Activated naive CD4-positive, alpha-beta T cell treated with anti-CD3 and anti-CD28 coated beads, Interleukin-2, amount 50 U/mL, for 72 hours (primary cell): ENCODE measurements around the gene TP53AIP1. TPM values are rescaled to one million over a fixed set of nuclear protein-coding genes. Genes with fewer than 3 reads are reported as not detected.

Experiments
- ATAC-seq, 2 donors: fragments of 150-1000 bp; cut with Tn5 transposase; 2 replicates each; pipeline ENCODE4 v1.10.0; 2021; ENCODE audit warnings: mild to moderate bottlenecking in 2 of 2, moderate library complexity in 2 of 2
- DNase-seq, 2 donors: peaks; one replicate each; pipeline ENCODE4 v3.0.0; 2021 to 2022; ENCODE audit warnings: low spot score in 2 of 2
- H3K27ac Mint-ChIP-seq, 2 donors: one replicate each; pipeline ENCODE4 v1.8.0; 2022; ENCODE audit warnings: mild to moderate bottlenecking in 2 of 2, mixed read lengths in 2 of 2
- H3K36me3 Mint-ChIP-seq, 2 donors: one replicate each; pipeline ENCODE4 v1.8.0; 2022; ENCODE audit warnings: mixed read lengths in 2 of 2
- H3K9me3 Mint-ChIP-seq, 2 donors: one replicate each; pipeline ENCODE4 v1.8.0; 2022; ENCODE audit warnings: mixed read lengths in 2 of 2
- total RNA-seq, 2 donors: library from RNA; stranded (reverse); gene quantifications; one replicate each; pipeline ENCODE4 v1.2.3, GENCODE V29; 2022

TP53AIP1 gene
- total RNA-seq, 2 donors from 2014 or later = not detected

DNA sequence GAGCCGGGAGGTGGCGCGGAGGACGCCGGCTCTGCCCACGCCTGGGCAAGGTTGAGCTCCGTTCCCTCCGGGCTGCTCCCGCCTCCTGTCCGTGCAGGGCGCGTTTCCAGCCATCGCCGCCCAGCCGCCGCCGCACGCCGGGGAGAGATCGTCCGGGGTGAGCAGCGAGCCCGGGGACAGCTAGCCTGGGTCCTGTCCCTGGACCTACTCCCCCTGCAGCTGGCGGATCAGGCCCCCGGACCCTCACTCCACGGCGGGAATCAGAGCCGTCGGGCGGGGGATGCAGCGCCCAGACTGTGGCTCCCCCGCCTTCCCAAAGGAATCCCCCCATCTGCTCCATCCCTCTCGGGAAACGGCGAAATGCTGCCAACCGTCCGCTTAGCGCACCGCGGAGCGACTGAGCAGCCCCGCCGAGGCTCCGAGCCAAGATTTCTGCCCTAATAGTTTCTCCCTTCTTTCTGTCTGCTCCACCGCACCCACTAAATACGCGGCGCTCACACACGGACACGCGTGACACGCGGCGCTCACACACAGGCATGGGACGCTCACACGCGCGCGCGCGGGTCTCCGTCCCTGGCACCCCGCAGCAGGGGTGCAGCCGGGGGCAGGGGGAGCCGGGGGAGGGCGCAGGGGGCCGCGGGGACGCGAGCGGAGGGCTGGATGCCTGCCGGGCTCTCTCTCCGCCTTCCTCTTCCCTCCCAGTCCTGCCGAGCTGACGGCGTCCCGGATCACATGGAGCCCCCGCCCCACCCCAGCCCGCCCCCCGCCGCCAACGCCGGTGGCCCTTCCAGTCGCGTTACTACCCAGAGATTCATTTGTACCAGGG lies 51.9 kb downstream of the TP53AIP1 start, which contains the start of gene KCNJ5:
Gene KCNJ5, plus strand, starts transcription at position 814 of the 826 bp plus-strand sequence. CDS start 19,918 bp downstream, outside the sequence.
- no peak within 1 kb of the TSS for H3K27ac Mint-ChIP-seq
- DNase-seq = peak in 1 of 2 donors; percentile 40
- no peaks in the 10 kb centered on the region for H3K36me3 Mint-ChIP-seq
- ATAC-seq = peak; percentile 46 to 55
- no peaks in the 10 kb centered on the region for H3K9me3 Mint-ChIP-seq

DNA sequence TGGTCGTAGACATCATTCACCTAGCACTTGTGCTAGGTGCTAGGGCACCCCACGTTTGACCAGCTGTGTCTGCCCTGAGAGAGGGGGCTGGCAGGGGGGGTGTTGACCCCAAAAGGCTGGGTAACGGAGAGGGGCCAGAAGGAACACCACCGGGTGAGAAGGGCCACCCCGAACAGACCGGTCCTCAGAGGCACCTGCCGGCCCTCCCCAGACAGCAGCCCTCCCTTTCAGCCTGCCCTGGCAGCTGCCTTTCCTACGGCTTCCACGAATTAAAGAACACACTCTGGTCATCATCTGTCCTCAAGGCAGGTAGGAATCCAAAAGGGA lies 52.5 kb downstream of the TP53AIP1 start:
- peak in 1 of 2 donors; percentile 25 for DNase-seq
- Mint-ChIP-seq H3K36me3 (no peaks in the 10 kb centered on the region), H3K27ac (no peak overlapping the region), H3K9me3 (no peaks in the 10 kb centered on the region)
- ATAC-seq = no peak

DNA sequence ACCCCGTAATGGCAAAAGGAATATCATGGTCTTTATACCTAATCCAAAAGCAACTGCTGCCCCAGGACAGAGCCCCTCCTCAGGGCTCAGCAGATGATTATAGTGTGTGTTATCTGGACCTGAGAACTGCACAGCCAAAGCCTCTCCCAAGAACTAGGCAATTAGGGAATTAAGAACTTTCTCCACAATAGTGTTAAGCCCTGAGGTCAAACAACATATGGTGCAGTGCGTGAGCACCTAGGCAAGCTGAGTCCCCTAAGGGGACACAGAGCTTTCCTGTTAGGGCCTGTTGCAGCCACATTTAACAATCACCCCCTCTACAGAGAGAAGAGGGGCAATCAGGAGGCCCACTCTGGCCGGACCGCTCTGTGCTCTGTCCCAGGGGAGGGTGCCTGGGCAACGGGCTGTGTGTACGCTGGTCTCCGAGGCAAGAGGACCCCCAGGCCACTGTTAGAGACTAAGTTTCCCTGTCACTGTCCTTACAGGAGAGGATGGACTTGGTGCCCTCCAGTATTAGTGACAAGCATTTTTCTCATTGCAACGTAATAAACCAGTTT lies 52.9 kb downstream of the TP53AIP1 start:
- H3K9me3 Mint-ChIP-seq = no peaks in the 10 kb centered on the region

DNA sequence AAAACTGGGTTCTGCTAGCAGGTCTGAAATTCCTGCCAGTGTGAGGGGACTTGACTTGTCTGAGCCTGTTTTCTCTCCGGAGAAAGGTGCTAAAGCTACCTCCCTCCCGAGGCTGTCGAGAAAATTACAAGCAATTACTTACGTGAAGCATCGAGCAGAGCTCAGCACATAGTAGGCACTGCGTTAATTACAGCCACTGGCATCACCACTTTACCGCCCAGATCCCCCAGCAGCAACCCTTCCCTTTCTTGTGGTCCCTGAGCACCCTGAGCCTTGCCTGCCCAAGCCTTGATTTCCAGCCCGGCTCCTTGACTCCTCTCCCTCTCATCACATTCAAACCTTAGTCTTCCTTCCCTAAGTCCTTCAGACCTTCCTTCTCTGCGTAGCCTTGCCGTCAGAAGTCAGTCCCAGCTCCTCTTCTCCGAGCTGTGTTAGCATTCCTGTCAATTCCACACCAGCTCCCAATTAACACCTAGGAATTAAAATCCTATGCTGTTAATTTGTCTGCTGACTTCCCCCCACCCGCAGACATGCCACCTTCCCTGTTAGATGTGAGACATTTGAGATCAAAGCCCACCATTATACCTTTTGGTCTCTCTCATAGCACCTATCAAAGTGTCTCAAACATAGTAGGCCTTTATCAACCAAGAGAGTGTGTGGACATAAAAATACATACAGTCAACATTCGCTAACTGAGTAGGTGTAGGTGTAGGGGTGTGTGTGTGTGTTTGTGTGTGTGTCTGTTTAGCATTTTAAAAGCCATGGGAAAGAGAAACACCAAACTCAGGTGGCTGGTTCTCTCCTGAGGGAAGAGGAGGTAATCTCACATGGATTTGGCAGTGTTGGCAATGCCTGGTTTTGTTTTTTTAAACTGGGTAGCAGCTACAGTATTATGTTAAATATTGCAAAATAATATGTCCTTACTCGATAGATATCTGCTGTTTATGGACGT lies 54.4 kb downstream of the TP53AIP1 start:
- Mint-ChIP-seq H3K27ac (no peak overlapping the region), H3K36me3 (no peaks in the 10 kb centered on the region), H3K9me3 (no peaks in the 10 kb centered on the region)
- ATAC-seq (no peak), DNase-seq (peak in 1 of 2 donors; percentile 14)

More for the DNA sequence above, 52.9 kb downstream of the TP53AIP1 start:
- ATAC-seq (no peak), DNase-seq (peak in 1 of 2 donors; percentile 33)
- H3K36me3 Mint-ChIP-seq = no peaks in the 10 kb centered on the region
- no peak overlapping the region for H3K27ac Mint-ChIP-seq

DNA sequence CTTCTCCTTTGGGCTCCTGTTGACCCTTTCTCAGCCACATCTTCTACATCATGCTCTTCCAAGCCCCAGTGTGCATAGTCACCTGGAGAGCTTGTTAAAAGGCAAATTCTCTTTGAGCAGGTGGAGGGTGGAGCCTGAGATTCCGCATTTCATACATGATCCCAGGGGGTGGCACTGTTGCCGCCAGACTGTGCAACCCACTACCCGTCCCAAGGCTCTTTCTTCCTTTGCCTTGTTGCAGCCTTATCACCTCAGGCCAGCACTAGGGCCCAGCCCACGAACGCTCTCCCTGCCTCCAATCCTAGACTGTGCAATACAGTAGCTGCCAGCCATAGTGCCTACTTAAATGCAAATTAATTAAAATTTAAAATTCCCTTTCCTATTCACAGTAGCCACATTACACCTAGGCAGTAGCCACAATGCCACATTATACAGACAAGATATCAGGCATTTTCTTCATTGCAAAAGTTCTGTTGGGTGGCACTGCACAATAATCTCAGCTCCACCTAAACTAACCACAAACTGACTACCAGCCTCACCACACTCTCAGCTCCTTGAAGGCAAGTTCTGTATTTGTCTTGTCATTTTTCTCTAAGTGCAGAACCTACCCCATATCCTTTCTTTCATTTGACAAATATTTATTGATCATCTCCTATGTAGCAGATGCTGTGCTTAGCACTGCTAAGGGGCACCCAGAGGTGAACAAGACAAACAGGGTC lies 56.1 kb downstream of the TP53AIP1 start:
- no peak for DNase-seq
- H3K36me3 Mint-ChIP-seq = no peaks in the 10 kb centered on the region
- peak overlapping the region in 1 of 2 donors; percentile 12 for H3K27ac Mint-ChIP-seq
- no peaks in the 10 kb centered on the region for H3K9me3 Mint-ChIP-seq
- ATAC-seq = peak; percentile 33 to 37

Other genes with a start within 250 kb of the TP53AIP1 start
- 10 to 100 TPM; 44.4 to 69.4 TPM for gene FLI1, start 248.8 kb downstream of the TP53AIP1 start, total RNA-seq
- gene KCNJ1, start 75.6 kb downstream of the TP53AIP1 start, total RNA-seq = not detected
- gene KCNJ5, start 51.5 kb downstream of the TP53AIP1 start, total RNA-seq = not detected
- gene ARHGAP32, start 249.5 kb upstream of the TP53AIP1 start, total RNA-seq = 10 to 100 TPM in 1 of 2 donors, 1 to 10 TPM in 1; 9.7 to 13.4 TPM